OCI-LY3 (cell line): ENCODE data around the gene BLOC1S1.
A peak's percentile ranks its signal among the peaks of the same experiment; 100 is the strongest.

ENCODE experiments used
- CTCF ChIP-seq: fragments of 200-600, 300-600 bp; sonication (generic); IDR thresholded peaks from 2 replicates; pipeline ENCODE4 v1.5.1; 2014; ENCODE audit warnings: antibody characterized with exemption, low read length, low read depth
- EZH2phosphoT487 ChIP-seq: fragments of 200-600 bp; shearing (Covaris generic); IDR thresholded peaks from 2 replicates; pipeline ENCODE4 v1.6.1; 2018; ENCODE audit warnings: antibody characterized with exemption, mixed run types, low read depth

GRCh38 chr12:55729819-55730818 is 14.3 kb downstream of the BLOC1S1 start:
- TF ChIP-seq CTCF = peak; percentile 7; the same call in 1 of the 2 replicates
- no peak for TF ChIP-seq EZH2phosphoT487
